Kidney (tissue), 14 donors: Measurements from ENCODE around the gene MIDN. TPM values are rescaled to one million over a fixed set of nuclear protein-coding genes. Genes with fewer than 3 reads are reported as not detected.

ENCODE experiments used
- DNase-seq, 5 donors: peaks; one replicate each; pipeline ENCODE4 v3.0.0-alpha.2; 2013 to 2020
- FAIRE-seq: peaks from 2 replicates; lab custom pipeline; 2012; peaks lifted over from hg19 to GRCh38; lab: Jason Lieb, UNC
- H3K27ac ChIP-seq, 2 donors: one replicate each; pipeline ENCODE4 v1.7.0; 2013; ENCODE audit warnings: low read depth in 2 of 2, low read length in 2 of 2, inconsistent platforms in 1 of 2
- H3K27me3 ChIP-seq: one replicate; pipeline ENCODE4 v1.7.1; 2013; ENCODE audit warnings: low read length, inconsistent platforms; ENCODE audit not compliant: control insufficient read depth, insufficient read depth
- H3K36me3 ChIP-seq, 3 donors: one replicate each; pipeline versions ENCODE4 v1.7.0 to v1.7.1; 2013; ENCODE audit warnings: low read length in 3 of 3, control low read depth in 1 of 3, inconsistent platforms in 1 of 3; ENCODE audit not compliant: insufficient read depth in 3 of 3, control insufficient read depth in 2 of 3
- H3K4me1 ChIP-seq, 3 donors: one replicate each; pipeline versions ENCODE4 v1.7.0 to v1.7.1; 2013; ENCODE audit warnings: low read length in 3 of 3, inconsistent platforms in 1 of 3, low read depth in 1 of 3; ENCODE audit not compliant: control insufficient read depth in 2 of 3, insufficient read depth in 2 of 3
- H3K4me3 ChIP-seq, 3 donors: one replicate each; pipeline versions ENCODE4 v1.7.0 to v1.8.1; 2013; ENCODE audit warnings: low read length in 3 of 3, control low read depth in 1 of 3, inconsistent platforms in 1 of 3
- H3K9ac ChIP-seq, 3 donors: one replicate each; pipeline versions ENCODE4 v1.7.0 to v1.7.1; 2013; ENCODE audit warnings: low read length in 3 of 3, control low read depth in 1 of 3, inconsistent platforms in 1 of 3
- H3K9me3 ChIP-seq, 3 donors: one replicate each; pipeline versions ENCODE4 v1.7.0 to v1.7.1; 2013; ENCODE audit warnings: low read length in 3 of 3, control low read depth in 1 of 3, inconsistent platforms in 1 of 3; ENCODE audit not compliant: control insufficient read depth in 2 of 3, insufficient read depth in 1 of 3
- intact Hi-C: fragments of 100-400 bp; cut with DNase I; formaldehyde crosslinking; loops from one replicate; pipeline ENCODE4 v1.11.1; 2022
- polyA plus RNA-seq: library from polyadenylated mRNA; stranded (reverse); fragments of 350-450 nt; fragmentation: Illumina TruSeq; extraction: RNeasy Lipid Tissue Mini Kit (QIAGEN cat#74804); gene quantifications from one replicate; pipeline ENCODE4 v1.2.3, GENCODE V29; 2014; ENCODE audit warnings: low read depth, low replicate concordance; ENCODE audit not compliant: insufficient read depth
- total RNA-seq: library from RNA; stranded (reverse); fragmentation: NEBNext Ultra II Directional; extraction: Animal tissue kit (Norgen Biotek cat#: 25700); gene quantifications from one replicate; pipeline ENCODE4 v1.2.1, GENCODE V29; 2021
- TF ChIP-seq, protein P1 (sequence below): IDR thresholded peaks from 3 replicates; pipeline ENCODE4 v1.5.1; 2012; ENCODE audit warnings: mild to moderate bottlenecking, moderate library complexity, borderline replicate concordance; ENCODE audit not compliant: insufficient read depth; ENCODE audit errors: extremely low read depth
- donor health status: control.
- donor health status: control.
- donor health status: control.
- donor health status: control.
- donor health status: control.
- donor health status: DM: yes; HTN: yes; CAD: no.
- donor health status: Normal renal cell carcinoma (clear cell type).

MIDN gene
- total and polyA plus RNA-seq, 2 donors from 2014 or later, result 21.3 to 205 TPM

GRCh38 chr19:1217366-1217765, 31.0 kb upstream of the MIDN start:
- no peak for FAIRE-seq

DNA sequence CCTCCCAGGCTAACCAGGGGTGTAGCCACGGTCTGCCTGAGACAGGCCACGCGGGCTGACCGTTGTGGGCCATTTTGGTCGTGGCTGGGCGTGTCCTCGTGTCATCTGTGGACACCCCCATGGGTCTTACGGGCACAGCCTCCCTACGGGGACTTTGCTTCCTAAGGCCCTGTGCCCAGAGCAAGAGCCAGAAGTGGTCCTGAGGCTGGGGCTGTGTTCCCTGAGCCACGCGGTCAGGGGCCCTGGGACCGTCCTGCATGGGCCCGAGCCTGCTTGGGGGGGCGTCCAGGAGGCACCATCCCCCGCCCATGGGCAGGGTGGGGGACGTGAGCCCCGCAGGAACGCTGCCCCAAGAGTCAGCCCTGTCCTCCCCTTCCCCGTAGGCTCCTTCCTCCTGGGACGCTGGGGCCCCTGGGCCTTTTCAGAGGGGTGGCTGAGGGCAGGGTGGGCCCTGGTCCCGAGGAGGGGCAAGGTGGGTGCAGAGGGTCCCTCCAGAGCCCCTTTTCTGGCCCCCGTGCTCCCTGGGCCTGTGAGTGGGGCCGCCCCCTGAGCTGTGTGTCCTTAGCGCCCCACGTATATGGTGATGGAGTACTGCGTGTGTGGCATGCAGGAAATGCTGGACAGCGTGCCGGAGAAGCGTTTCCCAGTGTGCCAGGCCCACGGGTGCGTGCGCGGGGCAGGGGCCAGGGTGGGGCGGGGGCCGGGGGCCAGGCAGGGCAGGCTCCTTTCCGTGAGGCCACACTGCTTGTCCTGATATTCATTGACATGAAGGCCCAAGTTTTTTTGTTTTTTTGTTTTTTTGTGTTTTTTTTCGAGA, 29.4 kb upstream of the MIDN start:
- FAIRE-seq, result no peak
- Histone ChIP-seq H3K9ac (peak overlapping the region in 1 of 3 donors; percentile 69), H3K27me3 (no peaks in the 10 kb centered on the region), H3K9me3 (no peaks in the 10 kb centered on the region), H3K36me3 (peaks cover 0 to 13% (median 0%) of the 10 kb centered on the region in 3 donors), H3K4me1 (peaks cover 0 to 34% (median 18%) of the 10 kb centered on the region in 3 donors), H3K4me3 (no peak overlapping the region), H3K27ac (peak overlapping the region; percentile 90 to 92)
- intact Hi-C loops, result no loop called here
- TF ChIP-seq, protein P1, sequence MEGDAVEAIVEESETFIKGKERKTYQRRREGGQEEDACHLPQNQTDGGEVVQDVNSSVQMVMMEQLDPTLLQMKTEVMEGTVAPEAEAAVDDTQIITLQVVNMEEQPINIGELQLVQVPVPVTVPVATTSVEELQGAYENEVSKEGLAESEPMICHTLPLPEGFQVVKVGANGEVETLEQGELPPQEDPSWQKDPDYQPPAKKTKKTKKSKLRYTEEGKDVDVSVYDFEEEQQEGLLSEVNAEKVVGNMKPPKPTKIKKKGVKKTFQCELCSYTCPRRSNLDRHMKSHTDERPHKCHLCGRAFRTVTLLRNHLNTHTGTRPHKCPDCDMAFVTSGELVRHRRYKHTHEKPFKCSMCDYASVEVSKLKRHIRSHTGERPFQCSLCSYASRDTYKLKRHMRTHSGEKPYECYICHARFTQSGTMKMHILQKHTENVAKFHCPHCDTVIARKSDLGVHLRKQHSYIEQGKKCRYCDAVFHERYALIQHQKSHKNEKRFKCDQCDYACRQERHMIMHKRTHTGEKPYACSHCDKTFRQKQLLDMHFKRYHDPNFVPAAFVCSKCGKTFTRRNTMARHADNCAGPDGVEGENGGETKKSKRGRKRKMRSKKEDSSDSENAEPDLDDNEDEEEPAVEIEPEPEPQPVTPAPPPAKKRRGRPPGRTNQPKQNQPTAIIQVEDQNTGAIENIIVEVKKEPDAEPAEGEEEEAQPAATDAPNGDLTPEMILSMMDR, result no peak
- no peak for DNase-seq

More at GRCh38 chr19:1217366-1217765, 31.0 kb upstream of the MIDN start:
- Histone ChIP-seq H3K27ac (peak overlapping the region; percentile 5 to 92), H3K9me3 (no peaks in the 10 kb centered on the region), H3K36me3 (peaks cover 0 to 13% (median 0%) of the 10 kb centered on the region in 3 donors), H3K27me3 (no peaks in the 10 kb centered on the region), H3K9ac (no peak overlapping the region), H3K4me3 (no peak overlapping the region), H3K4me1 (peaks cover 0 to 44% (median 27%) of the 10 kb centered on the region in 3 donors)
- intact Hi-C loops, result no loop called here
- DNase-seq, result peak in 1 of 5 donors; percentile 74
- TF ChIP-seq, protein P1, result no peak

DNA sequence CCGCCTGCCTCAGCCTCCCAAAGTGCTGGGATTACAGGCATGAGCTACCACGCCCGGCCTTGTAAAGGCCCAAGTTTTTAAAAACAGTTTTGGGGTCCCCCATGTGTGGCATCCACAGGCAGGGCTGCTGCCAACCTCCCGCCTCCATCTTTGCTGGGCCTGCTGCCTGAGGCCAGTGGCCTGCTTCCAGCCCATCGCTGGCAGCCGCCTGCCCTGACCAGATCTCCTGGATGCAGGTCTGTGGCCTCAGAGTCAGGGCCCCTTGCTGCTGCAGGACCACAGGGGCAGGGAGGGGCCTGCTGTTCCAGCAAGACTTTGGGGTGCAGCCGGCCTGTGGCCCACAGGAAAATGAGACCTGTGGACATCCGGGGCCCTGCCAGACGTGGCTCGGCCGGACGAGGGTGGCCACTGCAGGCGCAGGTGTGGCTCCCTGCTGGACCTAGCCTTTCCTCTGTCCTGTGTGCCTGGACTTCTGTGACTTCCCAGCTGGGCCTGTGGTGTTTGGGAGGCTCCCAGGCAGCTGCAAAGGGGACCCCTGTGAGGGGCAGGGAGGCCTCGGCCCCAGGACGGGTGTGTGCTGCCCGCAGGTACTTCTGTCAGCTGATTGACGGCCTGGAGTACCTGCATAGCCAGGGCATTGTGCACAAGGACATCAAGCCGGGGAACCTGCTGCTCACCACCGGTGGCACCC, 28.5 kb upstream of the MIDN start:
- Histone ChIP-seq H3K27ac (no peak overlapping the region), H3K4me1 (peaks cover 0 to 25% (median 10%) of the 10 kb centered on the region in 3 donors), H3K36me3 (peaks cover 0 to 13% (median 0%) of the 10 kb centered on the region in 3 donors), H3K27me3 (no peaks in the 10 kb centered on the region), H3K9ac (no peak overlapping the region), H3K9me3 (no peaks in the 10 kb centered on the region), H3K4me3 (no peak overlapping the region)
- DNase-seq (no peak), FAIRE-seq (no peak)
- intact Hi-C loops, result no loop called here
- TF ChIP-seq, protein P1, result no peak
